HEK293 (cell line): ENCODE data around the gene C2orf66.

Experiments
- TF ChIP-seq, protein P1 (sequence below): fragments of 450-650 bp; formaldehyde crosslinking; IDR thresholded peaks from 2 replicates; pipeline ENCODE4 v1.5.1; 2016; ENCODE audit warnings: missing biosample characterization, missing genetic modification characterization
- TF ChIP-seq, protein P2 (sequence below): fragments of 450-650 bp; formaldehyde crosslinking; IDR thresholded peaks from 2 replicates; pipeline ENCODE4 v1.5.1; 2016; ENCODE audit warnings: missing biosample characterization, missing genetic modification characterization

- TF ChIP-seq, protein P1, sequence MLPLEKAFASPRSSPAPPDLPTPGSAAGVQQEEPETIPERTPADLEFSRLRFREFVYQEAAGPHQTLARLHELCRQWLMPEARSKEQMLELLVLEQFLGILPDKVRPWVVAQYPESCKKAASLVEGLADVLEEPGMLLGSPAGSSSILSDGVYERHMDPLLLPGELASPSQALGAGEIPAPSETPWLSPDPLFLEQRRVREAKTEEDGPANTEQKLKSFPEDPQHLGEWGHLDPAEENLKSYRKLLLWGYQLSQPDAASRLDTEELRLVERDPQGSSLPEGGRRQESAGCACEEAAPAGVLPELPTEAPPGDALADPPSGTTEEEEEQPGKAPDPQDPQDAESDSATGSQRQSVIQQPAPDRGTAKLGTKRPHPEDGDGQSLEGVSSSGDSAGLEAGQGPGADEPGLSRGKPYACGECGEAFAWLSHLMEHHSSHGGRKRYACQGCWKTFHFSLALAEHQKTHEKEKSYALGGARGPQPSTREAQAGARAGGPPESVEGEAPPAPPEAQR, result no peak
- TF ChIP-seq, protein P2, sequence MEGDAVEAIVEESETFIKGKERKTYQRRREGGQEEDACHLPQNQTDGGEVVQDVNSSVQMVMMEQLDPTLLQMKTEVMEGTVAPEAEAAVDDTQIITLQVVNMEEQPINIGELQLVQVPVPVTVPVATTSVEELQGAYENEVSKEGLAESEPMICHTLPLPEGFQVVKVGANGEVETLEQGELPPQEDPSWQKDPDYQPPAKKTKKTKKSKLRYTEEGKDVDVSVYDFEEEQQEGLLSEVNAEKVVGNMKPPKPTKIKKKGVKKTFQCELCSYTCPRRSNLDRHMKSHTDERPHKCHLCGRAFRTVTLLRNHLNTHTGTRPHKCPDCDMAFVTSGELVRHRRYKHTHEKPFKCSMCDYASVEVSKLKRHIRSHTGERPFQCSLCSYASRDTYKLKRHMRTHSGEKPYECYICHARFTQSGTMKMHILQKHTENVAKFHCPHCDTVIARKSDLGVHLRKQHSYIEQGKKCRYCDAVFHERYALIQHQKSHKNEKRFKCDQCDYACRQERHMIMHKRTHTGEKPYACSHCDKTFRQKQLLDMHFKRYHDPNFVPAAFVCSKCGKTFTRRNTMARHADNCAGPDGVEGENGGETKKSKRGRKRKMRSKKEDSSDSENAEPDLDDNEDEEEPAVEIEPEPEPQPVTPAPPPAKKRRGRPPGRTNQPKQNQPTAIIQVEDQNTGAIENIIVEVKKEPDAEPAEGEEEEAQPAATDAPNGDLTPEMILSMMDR (tag by site-specific recombination), result no peak
These were observed 21.5 kb upstream of the C2orf66 start for GRCh38 chr2:196830701-196831100.
